HG02642 (cell line): Measurements from ENCODE around the gene ACSS3.

Experiments used
- ATAC-seq: cut with Tn5 transposase; IDR thresholded peaks from one replicate; pipeline ENCODE4 v1.9.1; 2021; ENCODE audit warnings: mild to moderate bottlenecking; ENCODE audit not compliant: unreplicated experiment, poor library complexity

ACSS3 gene

DNA sequence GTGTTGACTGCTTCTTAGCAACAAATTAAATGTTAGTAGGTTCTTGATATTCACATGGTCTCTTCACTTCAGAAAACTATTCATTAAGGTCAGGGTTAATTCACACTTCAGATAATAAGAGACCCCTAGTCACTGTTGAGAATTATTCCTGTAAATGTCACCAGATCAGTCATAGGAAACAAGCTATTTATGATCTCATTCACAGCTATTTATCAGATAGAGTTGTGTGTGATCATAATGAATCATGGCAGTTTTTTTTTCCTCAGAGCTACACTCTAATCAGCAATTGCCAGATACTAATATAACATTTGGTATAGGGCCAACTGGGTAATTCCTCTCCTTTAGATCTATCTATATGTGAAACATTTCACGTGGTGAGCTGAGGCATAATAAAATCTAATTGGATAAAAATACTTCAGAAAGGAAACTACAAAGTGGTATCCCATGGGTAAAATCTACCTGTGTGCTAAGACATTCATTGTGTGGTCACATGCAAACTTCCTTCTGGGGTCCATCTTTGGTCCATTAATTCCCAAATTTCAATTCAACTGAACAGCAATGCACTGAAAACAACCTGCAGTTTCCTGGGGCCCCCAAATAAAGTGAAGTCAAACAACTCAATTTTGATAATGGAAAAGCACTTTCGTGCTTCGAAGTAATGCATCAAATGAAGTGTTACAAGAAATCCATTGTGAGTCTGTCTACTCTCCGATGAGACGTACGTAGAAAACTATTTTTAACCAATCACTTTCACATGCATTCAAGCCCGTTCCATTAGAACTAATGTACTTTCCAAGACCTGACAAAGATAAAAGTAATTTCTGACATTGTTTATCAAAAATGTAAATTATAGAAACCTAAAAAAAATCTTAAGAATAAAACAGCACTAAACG is 197.0 kb downstream of the ACSS3 start:
- ATAC-seq = no peak

DNA sequence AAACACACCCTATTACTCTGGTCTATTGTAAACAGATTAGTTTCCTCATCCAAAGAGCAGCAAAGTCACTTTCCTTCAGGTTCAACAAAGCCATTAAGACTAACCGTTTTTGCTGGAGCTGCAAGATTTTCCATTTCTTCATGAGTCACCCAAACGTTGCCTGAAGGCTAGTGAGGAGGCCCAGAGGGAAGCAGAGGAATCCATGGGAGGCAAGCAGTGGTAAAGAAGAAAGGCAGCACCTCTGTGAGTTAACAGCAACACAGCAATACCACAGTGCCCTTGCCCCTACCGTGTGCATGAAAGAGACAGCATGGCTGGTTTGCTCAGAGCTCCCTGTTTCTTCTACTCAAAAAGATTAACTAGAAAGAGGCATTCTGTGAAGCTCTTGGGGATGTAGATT is 206.3 kb downstream of the ACSS3 start:
- ATAC-seq = no peak

GRCh38 chr12:81288651-81289050 is 210.8 kb downstream of the ACSS3 start:
- ATAC-seq = no peak

GRCh38 chr12:81294325-81295190 is 216.7 kb downstream of the ACSS3 start:
- ATAC-seq = no peak

DNA sequence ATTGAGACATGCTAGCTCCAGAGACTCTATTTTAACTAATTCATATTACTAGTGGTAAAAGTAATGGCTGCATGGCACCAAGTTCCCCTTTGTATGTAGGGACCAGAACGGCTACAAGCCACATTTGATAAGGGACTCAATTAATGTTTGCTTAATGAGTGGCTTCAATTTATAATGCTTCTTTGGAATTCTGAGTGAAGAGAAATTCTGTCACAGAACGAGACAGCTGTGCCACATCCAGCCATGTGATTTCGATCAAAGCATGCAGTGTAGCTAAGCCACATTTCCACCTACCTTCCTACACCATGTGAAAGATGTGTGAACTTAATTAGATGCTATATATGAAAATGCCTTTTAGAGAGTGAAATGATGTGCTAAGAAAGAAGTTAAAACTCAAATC is 217.4 kb downstream of the ACSS3 start:
- no peak for ATAC-seq

DNA sequence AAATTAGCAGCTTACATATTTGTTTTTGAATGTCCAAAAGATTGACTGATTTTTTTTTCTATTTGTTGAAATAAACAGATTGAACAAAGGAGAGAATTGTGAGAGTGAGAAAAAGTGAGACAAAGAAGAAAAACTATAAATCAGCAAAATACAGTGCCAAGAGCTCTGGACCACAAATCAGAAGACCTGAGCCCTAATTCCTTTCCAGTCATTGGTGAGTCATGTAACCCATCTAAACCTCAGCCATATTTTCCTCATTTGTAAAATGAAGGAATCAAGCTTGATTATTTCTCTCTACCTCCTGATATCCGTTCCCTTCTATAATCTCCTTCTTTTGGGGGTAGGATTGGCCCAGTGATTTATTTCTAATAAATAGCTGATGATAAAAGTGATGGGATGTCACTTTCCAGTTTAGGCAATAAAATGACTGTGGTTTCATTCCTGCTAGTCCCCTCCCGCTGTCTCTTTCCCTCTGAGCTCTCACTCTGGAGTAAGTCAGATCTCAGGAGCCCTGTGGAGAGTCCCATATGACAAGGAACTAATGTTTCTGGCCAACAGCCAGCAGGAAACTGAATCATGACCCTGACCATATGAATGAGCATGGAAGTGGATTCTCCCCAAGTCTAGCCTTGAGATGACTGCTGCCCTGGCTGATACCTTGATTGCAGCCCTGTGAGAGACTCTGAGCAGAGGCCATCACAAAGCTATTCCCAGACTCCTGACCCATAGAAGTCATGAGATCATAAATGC is 218.9 kb downstream of the ACSS3 start:
- ATAC-seq = no peak

GRCh38 chr12:81297601-81298000 is 219.7 kb downstream of the ACSS3 start:
- no peak for ATAC-seq

DNA sequence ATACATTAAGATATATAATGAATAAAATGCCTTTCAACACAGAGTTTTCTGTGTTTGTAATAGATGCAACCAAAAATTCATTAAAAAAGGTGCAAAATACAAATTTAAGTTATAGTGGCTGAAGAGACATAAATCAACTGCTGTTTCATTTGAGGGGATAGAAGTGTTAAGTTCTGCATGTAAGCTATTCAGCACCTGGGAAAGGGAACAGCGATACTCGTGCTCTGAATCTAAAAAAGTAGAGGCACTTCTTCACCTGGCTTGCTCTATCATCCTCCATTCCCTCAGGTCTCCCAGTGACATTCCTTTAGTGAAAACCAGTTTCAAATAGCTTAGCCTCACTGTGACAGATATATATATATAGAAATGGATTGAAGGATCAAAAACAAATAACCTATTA is 222.6 kb downstream of the ACSS3 start:
- no peak for ATAC-seq

DNA sequence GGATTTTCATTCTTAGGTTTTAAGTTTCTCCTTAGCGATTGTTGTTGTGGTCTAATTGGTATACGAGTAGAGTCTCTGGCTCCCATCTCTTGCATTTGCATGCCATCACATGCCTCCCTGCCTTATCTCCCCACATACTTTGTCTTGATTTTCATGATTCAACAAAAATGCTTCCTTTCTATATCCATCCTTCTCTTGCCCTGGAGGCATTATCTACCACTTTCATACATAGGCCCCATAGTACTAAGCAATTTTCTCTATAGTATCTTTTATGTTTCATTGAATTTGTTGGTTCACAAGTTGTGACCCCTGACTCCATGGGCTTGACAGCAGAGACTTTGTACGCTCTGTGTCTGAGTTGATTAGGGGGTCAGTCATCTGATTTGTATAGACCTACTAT is 226.1 kb downstream of the ACSS3 start:
- ATAC-seq = no peak
